ENCODE results near the gene METTL15.

- TF ChIP-seq CTCF (conservative IDR thresholded peaks at IDR 0.05; ENCODE audit: low read depth, low read length) (no peak), EZH2 (IDR thresholded peaks at IDR 0.05; ENCODE audit: borderline replicate concordance, low read depth, low read length, poor library complexity, severe bottlenecking) (no peak)
Observed at GRCh38 chr11:28107750-28108618, at the start of gene METTL15, which contains the start of gene KIF18A.
